HG03097 (cell line): ENCODE measurements around the gene COL12A1.

Source experiments
- ATAC-seq: cut with Tn5 transposase; IDR thresholded peaks from one replicate; pipeline ENCODE4 v1.9.1; 2021; ENCODE audit not compliant: unreplicated experiment, low FRiP score

The COL12A1 gene

GRCh38 chr6:75205776-75206575, at the start of gene COL12A1:
TSS of gene COL12A1 (minus strand) at chr6:75206053. CDS start at chr6:75202792, 3,261 bp downstream.
- ATAC-seq: no peak

DNA sequence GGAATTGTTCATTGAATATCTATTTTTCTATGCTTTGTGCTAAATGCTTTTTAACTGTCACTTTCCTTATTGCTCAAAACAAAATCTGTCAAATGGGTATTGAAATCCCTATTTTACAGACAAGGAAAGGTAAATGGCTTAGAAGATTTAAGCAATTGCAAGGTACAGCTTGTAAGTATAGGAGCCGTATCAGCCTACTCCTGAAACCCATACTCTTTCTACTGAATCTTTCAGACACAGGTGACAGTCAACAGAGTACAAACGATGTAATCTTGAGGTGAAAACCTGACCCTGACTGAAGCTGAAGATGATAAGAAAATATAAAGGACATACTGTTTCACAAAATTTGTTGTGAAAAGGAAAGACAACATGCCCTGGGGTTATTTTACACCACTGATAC, 44.7 kb upstream of the COL12A1 start:
- ATAC-seq: no peak

DNA sequence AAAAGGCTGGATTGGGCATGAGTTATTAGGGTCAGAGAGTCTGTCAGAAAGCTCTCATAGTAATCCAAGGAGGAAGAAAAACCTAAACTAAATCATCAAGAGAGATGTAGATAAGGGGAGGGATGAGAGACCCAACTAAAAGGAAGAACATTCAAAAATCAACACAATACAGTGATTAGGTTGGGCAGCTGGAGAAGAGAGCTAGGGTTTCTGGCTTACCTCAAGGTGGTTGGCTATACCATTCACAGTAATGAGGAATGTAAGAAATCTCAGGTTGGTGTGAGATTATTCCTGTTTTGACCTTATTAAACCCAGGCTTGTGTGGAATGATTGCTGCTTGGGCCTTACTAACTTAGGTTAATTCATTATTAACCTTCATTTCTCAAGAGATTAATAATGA, 44.0 kb upstream of the COL12A1 start:
- ATAC-seq: no peak

DNA sequence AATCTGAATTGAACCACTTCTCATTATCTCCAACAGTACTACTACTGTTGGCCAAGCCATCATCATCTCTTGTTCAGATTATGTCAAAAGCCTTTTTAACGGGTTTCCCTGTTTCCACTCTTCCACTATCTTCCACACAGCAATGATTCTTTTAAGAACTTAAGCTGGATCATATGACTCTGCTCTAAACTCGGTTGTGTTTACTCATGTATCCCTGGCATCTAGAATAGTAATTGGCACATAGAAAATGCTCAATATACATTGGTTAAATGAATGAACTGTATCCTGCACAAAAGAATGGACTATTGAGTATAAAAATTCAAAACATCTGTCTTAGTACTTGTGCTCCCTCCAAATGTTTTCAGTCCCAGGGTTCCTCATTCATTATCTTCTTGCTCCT, 40.5 kb upstream of the COL12A1 start:
- no peak for ATAC-seq

DNA sequence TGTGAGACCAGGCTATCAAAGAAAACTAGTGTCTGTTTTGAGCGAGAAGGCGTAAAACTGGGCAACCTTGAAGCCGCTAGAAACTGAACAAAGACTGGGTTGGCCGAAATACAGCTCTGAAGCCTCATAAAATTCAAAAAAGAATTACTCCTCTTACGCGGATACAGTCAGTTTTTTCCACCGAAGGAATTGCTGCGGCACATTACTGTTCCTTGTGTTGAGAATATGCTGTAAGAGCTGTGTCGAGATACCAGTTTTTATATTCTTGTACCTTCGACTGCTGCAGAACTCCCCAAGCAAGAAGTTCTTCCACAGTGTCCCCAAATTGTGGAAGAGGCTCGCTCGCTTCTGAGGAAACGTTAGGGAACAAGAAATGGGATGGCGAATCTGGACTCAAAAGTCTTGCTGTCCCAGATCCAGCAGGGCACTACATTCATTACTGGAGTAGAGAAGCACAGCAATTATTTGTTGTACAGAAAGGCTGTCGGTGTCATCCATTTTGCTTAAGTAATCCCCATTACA, 38.3 kb upstream of the COL12A1 start:
- no peak for ATAC-seq

- peak; percentile 95 for ATAC-seq
Observed at GRCh38 chr6:75243333-75244062, 37.6 kb upstream of the COL12A1 start, which contains the start of gene COX7A2. TSS of gene COX7A2 (minus strand) at chr6:75243801. CDS start at chr6:75243734, 67 bp downstream.

GRCh38 chr6:75236630-75237029, 30.8 kb upstream of the COL12A1 start:
- ATAC-seq: no peak

DNA sequence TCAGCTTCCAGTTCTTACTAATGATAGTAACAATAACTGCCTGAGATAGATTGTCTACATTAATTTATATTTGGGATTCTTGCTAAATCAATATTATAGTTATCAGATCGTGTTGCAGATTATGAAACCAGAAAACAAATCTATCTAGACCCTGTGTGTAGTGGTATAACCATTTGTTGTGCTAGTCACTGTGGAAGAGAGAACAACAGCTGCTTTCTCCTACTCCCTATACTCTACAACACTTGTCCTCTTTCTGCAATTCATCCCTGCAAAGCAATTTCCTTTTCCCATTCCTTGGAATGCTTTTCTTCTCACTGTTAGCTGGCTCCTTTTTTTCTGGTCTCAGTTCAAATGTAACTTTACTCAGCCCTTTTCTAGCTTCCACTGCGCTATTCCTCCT, 29.4 kb upstream of the COL12A1 start:
- ATAC-seq: no peak

DNA sequence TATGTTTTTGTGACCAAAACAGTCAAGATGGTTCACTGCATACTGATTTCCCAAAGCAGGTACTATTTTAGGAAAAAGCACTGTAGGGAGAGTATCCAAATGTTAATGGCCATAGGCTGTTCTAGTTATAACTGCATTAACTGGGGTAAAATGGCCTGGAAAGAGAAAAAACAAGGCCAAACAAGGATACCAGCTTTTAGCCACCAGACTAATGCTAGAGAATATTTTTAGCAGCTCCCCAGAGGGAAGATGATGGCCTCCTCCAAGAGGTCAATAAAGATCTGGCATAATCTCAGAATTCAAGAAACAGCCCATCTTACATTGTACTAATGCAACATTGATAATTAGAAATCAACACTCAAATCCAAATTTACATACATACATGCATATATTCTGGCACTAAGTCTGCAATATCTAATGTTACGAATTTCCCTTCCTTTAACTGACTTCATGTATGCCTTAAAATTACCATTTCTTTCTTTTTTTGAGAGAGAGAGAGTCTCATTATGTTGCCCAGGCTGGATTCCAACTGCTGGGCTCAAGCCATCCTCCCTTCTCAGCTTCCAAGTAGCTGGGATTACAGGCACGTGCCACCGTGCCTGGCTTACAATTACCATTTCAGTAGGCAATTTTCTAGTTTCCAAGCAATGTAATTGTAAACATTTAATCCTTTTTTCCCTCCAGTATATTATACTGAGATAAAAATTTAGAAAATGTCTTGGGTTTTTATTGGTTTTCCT, 28.4 kb upstream of the COL12A1 start:
- ATAC-seq: no peak

DNA sequence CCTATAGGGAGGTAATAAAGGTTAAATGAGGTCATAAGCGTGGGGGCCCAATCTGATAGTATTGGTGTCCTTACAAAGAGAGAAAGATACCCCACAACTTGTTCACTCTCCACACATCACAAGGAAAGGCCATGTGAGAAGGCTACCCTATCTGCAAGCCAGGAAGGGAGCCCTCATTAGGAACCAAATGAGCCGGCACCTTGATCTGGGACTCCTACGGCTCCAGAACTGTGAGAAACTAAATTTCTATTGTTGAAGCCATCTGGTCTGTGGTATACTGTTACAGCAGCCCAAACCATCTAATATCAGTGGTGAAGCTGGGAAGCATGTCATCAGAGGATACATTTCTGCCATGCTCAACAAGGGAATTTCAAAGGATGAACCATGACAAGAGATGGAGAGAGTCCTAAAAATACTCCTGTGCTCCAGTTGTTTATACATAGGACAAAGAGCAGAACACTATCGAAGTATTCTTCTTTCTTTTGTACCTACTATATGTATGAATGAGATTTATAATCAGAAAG, 27.3 kb upstream of the COL12A1 start:
- no peak for ATAC-seq

DNA sequence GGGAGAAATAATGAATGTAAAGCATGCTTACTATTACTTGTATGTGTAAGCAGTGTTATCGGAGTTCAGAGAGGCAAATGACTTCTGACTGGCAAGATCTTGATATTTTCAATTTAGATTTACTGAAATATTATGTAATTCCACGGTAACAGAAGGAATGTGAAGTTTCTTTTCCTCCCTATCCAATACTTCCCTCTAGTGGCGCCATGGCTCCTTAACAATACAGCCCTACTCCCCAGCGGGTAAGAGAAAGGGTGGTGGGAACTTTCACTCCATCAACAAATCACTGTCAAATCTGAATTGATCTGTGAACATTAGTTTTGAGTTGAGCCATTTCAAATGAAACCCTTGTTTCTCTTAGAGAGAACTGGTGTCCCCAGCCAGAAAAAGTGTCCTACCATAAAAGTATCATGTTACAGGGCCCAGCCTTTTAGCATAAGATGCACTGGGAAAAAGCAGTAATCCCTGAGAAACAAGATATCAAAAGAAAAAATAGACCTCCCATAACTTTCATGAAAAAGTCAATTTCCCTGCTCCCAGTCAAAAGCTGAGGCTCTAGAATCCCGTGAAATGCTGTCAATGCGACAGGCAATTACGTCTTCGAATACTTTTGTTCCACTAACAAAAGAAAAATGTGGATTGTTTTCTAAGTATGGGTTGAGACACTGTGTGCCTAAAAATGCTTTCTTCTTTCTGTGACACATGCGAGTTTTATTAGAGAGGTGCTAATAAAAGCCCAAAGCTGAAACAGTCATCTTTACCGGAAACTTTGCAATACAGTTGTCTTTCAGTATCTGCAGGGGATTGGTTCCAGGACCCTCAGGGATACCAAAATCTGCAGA, 24.9 kb upstream of the COL12A1 start:
- no peak for ATAC-seq

DNA sequence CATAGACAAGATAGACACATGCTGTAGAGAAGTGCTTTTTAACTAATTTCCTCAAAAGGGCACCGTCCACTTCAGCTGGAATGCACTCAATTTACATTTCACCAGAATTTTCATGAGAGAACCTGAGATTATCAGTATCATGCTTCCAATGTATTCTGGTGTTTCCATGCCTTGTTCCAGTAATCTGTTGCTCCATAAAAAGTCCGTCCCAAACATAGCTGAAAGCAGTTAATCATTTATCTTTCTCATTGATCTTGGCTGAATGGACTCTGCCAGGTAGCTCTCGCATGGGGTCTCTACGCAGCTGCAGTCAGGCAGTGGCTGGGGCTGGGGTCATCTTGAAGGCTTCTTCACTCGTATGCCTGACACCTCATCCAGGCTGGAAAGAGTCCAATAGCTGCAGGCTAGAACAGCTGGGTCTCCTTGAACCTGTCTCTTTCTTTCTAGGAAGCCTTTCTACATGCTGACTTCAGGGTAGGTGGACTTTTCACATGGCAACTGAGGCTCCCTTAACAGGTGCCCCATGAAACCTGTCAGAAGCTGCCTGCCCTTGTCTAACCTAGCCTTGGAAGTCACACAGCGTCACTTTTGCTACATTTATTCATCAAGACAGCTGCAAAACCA, 18.6 kb upstream of the COL12A1 start:
- ATAC-seq: no peak

GRCh38 chr6:75223428-75223827, 17.6 kb upstream of the COL12A1 start:
- no peak for ATAC-seq

GRCh38 chr6:75222261-75222660, 16.4 kb upstream of the COL12A1 start:
- no peak for ATAC-seq

- no peak for ATAC-seq
Observed at GRCh38 chr6:75221116-75221515, 15.3 kb upstream of the COL12A1 start.

- ATAC-seq: no peak
Observed at GRCh38 chr6:75220357-75220756, 14.5 kb upstream of the COL12A1 start.

GRCh38 chr6:75219263-75219662, 13.4 kb upstream of the COL12A1 start:
- no peak for ATAC-seq

GRCh38 chr6:75217193-75217592, 11.3 kb upstream of the COL12A1 start:
- ATAC-seq: no peak

DNA sequence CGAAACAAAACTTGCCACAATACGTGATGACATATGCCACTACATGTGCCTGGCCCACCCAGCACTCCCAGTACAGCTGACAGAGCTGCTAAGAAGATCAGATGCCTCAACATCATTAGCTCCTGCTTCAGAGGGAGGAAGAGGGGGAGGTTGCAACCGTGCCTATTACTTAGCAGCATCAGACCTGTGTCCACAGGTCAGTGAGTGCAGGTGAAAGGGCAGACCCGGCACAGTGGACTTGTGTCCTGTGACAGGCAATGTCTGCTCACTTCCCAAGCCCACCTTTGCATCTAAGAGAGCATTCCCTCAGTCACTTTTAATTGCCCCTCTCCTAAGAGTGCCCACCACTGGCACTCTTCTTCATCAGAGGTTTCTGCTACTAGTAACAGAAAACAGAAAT, 9.4 kb upstream of the COL12A1 start:
- ATAC-seq: no peak
